IPS-18a (cell line): ENCODE measurements around the gene MLX.
"Not testable (repeated sequence)": the region's sequence is repeated elsewhere in the genome, so short reads cannot be mapped to it uniquely, and the experiment has no call there.

Experiments used
- H3K27ac ChIP-seq: one replicate; pipeline ENCODE4 v1.5.1; 2013; ENCODE audit warnings: low read length
- H3K27me3 ChIP-seq: one replicate; pipeline ENCODE4 v1.6.1; 2013; ENCODE audit warnings: mild to moderate bottlenecking, low read length; ENCODE audit not compliant: control insufficient read depth, insufficient read depth
- H3K36me3 ChIP-seq: one replicate; pipeline ENCODE4 v1.6.1; 2013; ENCODE audit warnings: low read depth, low read length; ENCODE audit not compliant: control insufficient read depth
- H3K4me1 ChIP-seq: one replicate; pipeline ENCODE4 v1.6.1; 2013; ENCODE audit warnings: low read depth, low read length; ENCODE audit not compliant: control insufficient read depth
- H3K4me3 ChIP-seq: one replicate; pipeline ENCODE4 v1.5.1; 2013; ENCODE audit warnings: low read length
- H3K9ac ChIP-seq: one replicate; pipeline ENCODE4 v1.6.1; 2013; ENCODE audit warnings: mild to moderate bottlenecking, low read length, moderate library complexity
- H3K9me3 ChIP-seq: one replicate; pipeline ENCODE4 v1.6.1; 2013; ENCODE audit warnings: low read depth, low read length; ENCODE audit not compliant: control insufficient read depth

Gene MLX

GRCh38 chr17:42548993-42549755 is 17.7 kb upstream of the MLX start:
- Histone ChIP-seq H3K27ac (no peak overlapping the region), H3K27me3 (peaks cover 8% of the 10 kb centered on the region), H3K4me3 (peak overlapping the region; percentile 57), H3K4me1 (no peaks in the 10 kb centered on the region), H3K9ac (peak overlapping the region; percentile 38), H3K36me3 (no peaks in the 10 kb centered on the region), H3K9me3 (no peaks in the 10 kb centered on the region)

DNA sequence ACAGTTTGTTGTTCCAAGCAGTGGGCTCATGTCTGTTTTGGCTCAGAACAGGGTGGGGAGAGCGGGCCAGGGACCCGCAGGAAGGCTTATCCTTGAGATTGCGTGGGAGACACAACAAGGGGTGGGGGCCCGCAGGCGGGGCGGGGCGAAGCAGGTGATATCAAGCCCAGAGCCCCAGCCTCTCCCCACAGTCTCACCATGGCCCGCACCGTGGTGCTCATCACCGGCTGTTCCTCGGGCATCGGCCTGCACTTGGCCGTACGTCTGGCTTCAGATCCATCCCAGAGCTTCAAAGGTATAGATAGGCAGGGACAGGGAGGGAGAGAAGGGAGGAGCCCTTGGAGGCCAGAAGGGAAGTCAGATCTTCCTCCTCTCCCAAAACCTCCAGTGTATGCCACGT is 14.2 kb upstream of the MLX start, which contains the start of gene HSD17B1:
Gene HSD17B1, plus strand, starts transcription at position 188 of the 400 bp plus-strand sequence. Its CDS starts 11 bp downstream, at position 199.
- H3K27ac ChIP-seq, H3K36me3 ChIP-seq, H3K27me3 ChIP-seq, H3K9ac ChIP-seq, H3K4me1 ChIP-seq, H3K9me3 ChIP-seq: not testable (repeated sequence)
- H3K4me3 ChIP-seq: peak within 1 kb of the TSS; percentile 90

DNA sequence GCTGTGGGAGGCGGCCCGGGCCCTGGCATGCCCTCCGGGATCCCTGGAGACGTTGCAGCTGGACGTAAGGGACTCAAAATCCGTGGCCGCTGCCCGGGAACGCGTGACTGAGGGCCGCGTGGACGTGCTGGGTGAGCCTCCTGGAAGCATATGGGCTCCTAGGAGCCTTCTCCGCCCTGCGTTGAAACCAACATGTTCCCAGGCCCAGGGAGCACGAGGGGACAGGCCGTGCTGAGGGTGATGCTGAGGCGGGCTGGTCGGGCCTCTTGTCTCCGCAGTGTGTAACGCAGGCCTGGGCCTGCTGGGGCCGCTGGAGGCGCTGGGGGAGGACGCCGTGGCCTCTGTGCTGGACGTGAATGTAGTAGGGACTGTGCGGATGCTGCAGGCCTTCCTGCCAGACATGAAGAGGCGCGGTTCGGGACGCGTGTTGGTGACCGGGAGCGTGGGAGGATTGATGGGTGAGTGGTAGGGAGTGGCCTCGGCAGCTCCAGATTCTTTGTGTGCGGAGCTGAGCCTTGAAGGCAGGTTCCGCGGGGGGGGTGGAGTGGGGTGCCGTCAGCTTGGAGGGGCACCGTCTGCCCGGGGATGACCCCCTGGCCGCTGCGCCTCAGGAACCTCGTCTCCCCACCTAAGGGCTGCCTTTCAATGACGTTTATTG is 13.6 kb upstream of the MLX start:
- Histone ChIP-seq H3K4me3 (peak overlapping the region; percentile 90), H3K9me3 (no peaks in the 10 kb centered on the region), H3K4me1 (no peaks in the 10 kb centered on the region), H3K9ac (no peak overlapping the region), H3K36me3 (no peaks in the 10 kb centered on the region), H3K27ac (no peak overlapping the region), H3K27me3 (peaks cover 8% of the 10 kb centered on the region)

DNA sequence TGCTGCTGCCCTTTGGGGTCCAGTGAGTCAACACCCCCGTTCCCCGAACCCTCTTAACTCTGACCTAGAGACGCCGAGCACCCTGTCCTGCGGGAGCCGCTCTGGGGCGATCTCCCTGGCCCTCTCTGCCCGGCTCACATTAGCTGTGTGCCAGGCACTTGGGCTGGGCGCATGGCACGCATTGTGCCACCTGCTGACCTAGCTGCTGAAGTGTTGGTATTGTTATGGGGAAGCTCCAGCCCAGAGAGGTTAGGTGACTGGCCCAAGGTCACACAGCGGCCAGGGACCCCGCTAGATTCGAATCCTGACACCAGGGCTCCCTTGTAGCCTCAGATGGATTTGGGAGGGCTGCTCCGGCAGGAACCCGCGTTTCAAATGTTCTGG is 13.0 kb upstream of the MLX start:
- Histone ChIP-seq H3K4me3 (peak overlapping the region; percentile 90), H3K36me3 (no peaks in the 10 kb centered on the region), H3K27me3 (peaks cover 6% of the 10 kb centered on the region), H3K4me1 (no peaks in the 10 kb centered on the region), H3K27ac (no peak overlapping the region), H3K9ac (peak overlapping the region; percentile 76), H3K9me3 (no peaks in the 10 kb centered on the region)

DNA sequence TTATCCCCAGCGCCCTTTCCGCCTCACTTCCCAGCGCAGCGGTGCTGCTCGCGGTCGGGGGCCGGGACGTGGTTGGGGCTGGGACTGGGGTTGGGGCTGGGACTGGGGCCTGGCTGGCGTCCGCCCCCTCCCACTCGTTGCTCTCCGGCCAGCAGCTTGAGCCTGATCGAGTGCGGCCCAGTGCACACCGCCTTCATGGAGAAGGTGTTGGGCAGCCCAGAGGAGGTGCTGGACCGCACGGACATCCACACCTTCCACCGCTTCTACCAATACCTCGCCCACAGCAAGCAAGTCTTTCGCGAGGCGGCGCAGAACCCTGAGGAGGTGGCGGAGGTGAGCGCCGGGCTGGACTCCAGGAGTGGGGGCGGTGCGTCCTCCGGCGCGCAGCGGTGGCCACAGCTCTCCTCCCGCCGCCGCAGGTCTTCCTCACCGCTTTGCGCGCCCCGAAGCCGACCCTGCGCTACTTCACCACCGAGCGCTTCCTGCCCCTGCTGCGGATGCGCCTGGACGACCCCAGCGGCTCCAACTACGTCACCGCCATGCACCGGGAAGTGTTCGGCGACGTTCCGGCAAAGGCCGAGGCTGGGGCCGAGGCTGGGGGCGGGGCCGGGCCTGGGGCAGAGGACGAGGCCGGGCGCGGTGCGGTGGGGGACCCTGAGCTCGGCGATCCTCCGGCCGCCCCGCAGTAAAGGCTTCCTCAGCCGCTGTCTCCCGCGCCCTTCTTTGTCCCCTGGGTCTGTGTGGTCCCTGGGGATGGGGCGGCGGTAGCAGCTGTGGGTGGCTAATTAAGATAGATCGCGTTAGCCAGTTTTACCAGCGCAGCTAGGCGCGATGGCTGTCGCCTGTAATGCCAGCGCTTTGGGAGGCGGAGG is 12.4 kb upstream of the MLX start:
- Histone ChIP-seq H3K36me3 (no peaks in the 10 kb centered on the region), H3K9me3 (no peaks in the 10 kb centered on the region)

DNA sequence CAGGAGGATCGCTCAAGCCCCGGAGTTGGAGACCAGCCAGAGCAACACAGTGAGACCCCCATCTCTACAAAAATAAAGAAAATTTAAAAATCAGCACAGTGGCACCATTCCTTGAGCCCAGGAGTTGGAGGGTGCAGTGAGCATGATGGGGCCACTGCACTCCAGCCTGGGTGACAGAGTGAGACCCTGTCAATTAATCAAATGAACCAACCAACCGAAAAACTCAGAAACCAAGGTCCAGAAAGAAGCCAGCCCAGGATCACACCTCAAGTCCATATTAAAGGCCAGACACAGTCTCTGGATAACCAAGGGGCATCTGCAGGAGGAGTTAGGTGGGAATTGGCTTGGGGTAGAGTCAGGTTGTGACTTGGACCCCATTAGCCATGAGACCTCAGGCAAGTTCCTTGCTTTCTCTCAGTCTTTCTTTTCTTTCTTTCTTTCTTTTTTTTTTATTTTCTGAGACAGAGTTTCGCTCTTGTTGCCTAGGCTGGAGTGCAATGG is 11.7 kb upstream of the MLX start:
- Histone ChIP-seq H3K9me3 (no peaks in the 10 kb centered on the region), H3K27me3 (no peaks in the 10 kb centered on the region), H3K4me1 (no peaks in the 10 kb centered on the region), H3K4me3 (peak overlapping the region; percentile 90), H3K27ac (no peak overlapping the region), H3K36me3 (no peaks in the 10 kb centered on the region), H3K9ac (peak overlapping the region; percentile 76)

More for the DNA sequence above, 12.4 kb upstream of the MLX start:
- Histone ChIP-seq H3K27me3 (no peaks in the 10 kb centered on the region), H3K4me1 (no peaks in the 10 kb centered on the region), H3K9ac (peak overlapping the region; percentile 76), H3K4me3 (peak overlapping the region; percentile 90), H3K27ac (no peak overlapping the region)

- H3K4me1 ChIP-seq, H3K27ac ChIP-seq, H3K9ac ChIP-seq, H3K27me3 ChIP-seq, H3K4me3 ChIP-seq, H3K9me3 ChIP-seq, H3K36me3 ChIP-seq: not testable (repeated sequence)
Measured at GRCh38 chr17:42555961-42556617, 10.8 kb upstream of the MLX start.

DNA sequence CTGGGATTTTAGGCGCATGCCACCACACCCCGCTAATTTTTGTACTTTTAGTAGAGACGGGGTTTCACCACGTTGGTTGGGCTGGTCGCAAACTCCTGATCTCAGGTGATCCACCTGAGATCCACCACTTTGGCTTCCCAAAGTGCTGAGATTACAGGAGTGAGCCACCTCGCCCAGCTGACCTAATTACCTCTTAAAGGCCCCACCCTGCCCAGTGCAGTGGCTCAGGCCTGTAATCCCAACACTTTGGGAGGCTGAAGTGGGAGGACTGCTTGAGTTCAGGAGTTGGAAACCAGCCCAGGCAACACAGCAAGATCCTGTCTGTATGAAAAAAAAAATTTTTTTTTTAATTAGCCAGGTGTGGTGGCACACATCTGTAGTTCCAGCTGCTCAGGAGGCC is 7.8 kb upstream of the MLX start:
- Histone ChIP-seq H3K36me3 (peaks cover 3% of the 10 kb centered on the region), H3K4me3 (no peak overlapping the region), H3K27me3 (no peaks in the 10 kb centered on the region), H3K27ac (no peak overlapping the region), H3K9ac (no peak overlapping the region), H3K9me3 (no peaks in the 10 kb centered on the region), H3K4me1 (peaks cover 4% of the 10 kb centered on the region)

DNA sequence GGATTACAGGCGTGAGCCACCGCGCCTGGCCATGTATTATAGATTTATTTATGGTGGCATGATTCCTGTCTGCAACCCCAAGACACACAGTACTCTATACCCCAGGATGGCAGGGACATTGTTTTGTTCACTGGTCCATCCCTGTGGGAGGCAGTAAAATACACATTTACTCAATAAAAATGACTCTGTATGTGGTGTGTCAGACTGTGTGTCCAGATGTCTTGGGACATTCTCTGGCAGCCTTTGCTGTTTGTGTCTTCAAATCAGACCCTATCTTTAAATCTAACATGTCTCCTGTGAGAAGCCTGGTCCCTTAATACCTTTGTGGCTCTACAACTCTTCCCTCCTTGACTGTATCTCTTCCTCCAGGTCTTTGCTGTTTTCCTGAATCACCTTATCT is 6.7 kb upstream of the MLX start:
- Histone ChIP-seq H3K27ac (no peak overlapping the region), H3K9me3 (no peaks in the 10 kb centered on the region), H3K4me3 (no peak overlapping the region), H3K4me1 (peaks cover 4% of the 10 kb centered on the region), H3K9ac (no peak overlapping the region), H3K27me3 (no peaks in the 10 kb centered on the region), H3K36me3 (peaks cover 13% of the 10 kb centered on the region)

DNA sequence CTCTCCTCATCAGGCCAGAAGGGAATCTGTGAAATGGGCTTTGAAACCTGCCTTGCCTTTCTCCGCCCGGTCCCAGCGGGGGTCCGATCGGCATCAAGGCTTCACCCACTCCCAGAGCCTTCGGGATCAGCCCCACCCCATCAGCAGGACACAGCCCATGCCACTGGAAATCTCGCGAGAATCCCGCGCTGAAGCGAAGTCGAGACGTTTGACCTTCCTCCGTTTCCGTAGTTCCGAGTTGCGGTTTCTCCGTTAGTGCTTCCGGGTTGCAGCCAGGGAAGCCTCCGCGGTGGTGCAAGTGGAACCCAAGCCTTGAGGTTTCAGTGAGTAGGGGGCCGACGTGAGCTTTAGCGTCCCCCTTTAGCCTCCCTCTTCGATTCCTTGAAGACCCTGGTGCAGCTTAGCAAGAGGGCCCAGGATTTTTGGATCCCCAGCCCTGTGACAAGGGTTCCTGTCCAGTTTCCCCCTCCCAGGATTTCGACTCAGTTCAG is 5.0 kb upstream of the MLX start, which contains the start of gene COASY:
Gene COASY, plus strand, starts transcription at position 252 of the 491 bp plus-strand sequence. CDS start 475 bp downstream, outside the sequence.
- Histone ChIP-seq H3K36me3 (peaks cover 14% of the 10 kb centered on the region), H3K4me3 (peak within 1 kb of the TSS; percentile 85), H3K27ac (no peak within 1 kb of the TSS), H3K27me3 (no peaks in the 10 kb centered on the region), H3K9me3 (no peaks in the 10 kb centered on the region), H3K9ac (peak within 1 kb of the TSS; percentile 83), H3K4me1 (peaks cover 7% of the 10 kb centered on the region)
